Measurements from ENCODE around the gene CRLF1. TPM values are rescaled to one million over a fixed set of nuclear protein-coding genes. Genes with fewer than 3 reads are reported as not detected.
A peak's percentile ranks its signal among the peaks of the same experiment; 100 is the strongest.

The CRLF1 gene
- total and polyA plus RNA-seq, 2 donors (not counting 1 experiment from before 2014, with no cell fraction given): not detected

DNA sequence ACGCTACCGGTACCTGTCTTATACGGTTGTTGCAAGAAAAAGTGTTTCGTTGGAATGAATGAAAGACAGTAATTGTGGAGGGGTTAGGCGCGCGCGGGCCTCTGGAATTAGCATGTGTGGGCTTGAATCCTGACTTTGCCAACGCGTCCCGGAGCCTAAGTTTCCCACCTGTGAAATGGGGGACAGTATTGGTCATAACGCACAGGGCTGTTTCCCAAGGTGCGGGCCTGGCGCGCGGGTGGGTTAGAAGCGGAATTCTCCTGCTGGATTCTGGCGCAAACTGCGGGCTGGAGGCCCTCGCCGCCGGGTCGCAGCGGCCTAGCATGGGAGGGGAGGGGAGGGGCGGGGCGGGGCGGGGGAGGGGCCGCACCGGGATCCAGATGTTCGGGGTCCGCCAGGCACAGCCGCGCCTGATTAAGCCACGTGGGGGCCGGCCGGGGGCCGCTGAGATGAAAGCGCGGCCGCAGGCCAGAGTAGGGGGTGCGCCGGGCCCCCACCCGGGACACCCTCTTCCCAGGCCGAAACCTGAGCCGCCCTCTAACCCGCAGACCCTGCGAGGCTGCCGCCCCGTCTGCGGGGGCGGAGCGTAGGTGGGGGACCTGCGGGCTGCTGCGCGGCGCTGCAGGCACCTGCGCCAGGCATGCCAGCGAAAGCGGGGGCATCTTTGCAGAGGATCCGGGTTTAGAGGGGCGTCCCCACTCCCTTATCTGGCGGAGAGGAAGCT lies 4.9 kb upstream of the CRLF1 start:
- Histone ChIP-seq H3K27me3 (replicated peaks in 1 of 4; ENCODE audit: control extremely low read depth in 1 of 4, control insufficient read depth in 3 of 4, insufficient read depth in 4 of 4, low read length in 3 of 4) (peaks cover 0 to 88% (median 65%) of the 10 kb centered on the region in 4 experiments), H3K36me3 (replicated peaks in 1 of 2; ENCODE audit: control extremely low read depth in 1 of 2, control insufficient read depth in 1 of 2, extremely low read depth in 1 of 2, insufficient read depth in 2 of 2, low read length in 1 of 2) (no peaks in the 10 kb centered on the region), H3K79me2 (ENCODE audit: control insufficient read depth, insufficient read depth, low read length) (no peaks in the 10 kb centered on the region), H3K27ac (ENCODE audit: low read length in 2 of 2) (no peak overlapping the region), H3K4me2 (replicated peaks; ENCODE audit: low read depth, low read length, poor library complexity, severe bottlenecking) (peak overlapping the region; percentile 97), H2AFZ (ENCODE audit: insufficient read depth, low read depth, low read length, poor library complexity, severe bottlenecking) (peak overlapping the region; percentile 78), H3K9me3 (ENCODE audit: control extremely low read depth in 1 of 3, control insufficient read depth in 2 of 3, insufficient read depth in 1 of 3, low read length in 2 of 3) (peaks cover 0 to 26% (median 0%) of the 10 kb centered on the region in 3 donors), H4K20me1 (ENCODE audit: control insufficient read depth, insufficient read depth, low read length, poor library complexity, severe bottlenecking) (no peaks in the 10 kb centered on the region), H3K4me3 (ENCODE audit: control extremely low read depth in 1 of 5, extremely low read depth in 1 of 5, insufficient read depth in 1 of 5, low read depth in 2 of 5, low read length in 4 of 5) (peak overlapping the region in 4 of 5 experiments; percentile 20 to 61 (median 51)), H3K9ac (ENCODE audit: low read length) (peak overlapping the region; percentile 69), H3K4me1 (ENCODE audit: control insufficient read depth in 2 of 2, insufficient read depth in 2 of 2, low read length in 2 of 2) (peaks cover 38 to 51% of the 10 kb centered on the region in 2 donors)
- CTCF ChIA-PET: no interaction called here
- POLR2A ChIA-PET: interaction anchor here (0.6 kb wide), 1 partner anchor 81 kb away, joined by 5 read pairs; no protein-coding TSS in a partner anchor
- peak overlapping the region; percentile 85 for H3K4me3 Mint-ChIP-seq
- H3K4me1 Mint-ChIP-seq: peaks cover 37% of the 10 kb centered on the region
- no peak overlapping the region for H3K27ac Mint-ChIP-seq
- H3K9me3 Mint-ChIP-seq (ENCODE audit: insufficient read depth): no peaks in the 10 kb centered on the region
- H3K27me3 Mint-ChIP-seq: peaks cover 56% of the 10 kb centered on the region
- TF ChIP-seq EZH2 (IDR thresholded peaks at IDR 0.05; ENCODE audit: borderline replicate concordance, insufficient read depth, low read depth, low read length, poor library complexity, severe bottlenecking): no peak
- TF ChIP-seq, protein P1, sequence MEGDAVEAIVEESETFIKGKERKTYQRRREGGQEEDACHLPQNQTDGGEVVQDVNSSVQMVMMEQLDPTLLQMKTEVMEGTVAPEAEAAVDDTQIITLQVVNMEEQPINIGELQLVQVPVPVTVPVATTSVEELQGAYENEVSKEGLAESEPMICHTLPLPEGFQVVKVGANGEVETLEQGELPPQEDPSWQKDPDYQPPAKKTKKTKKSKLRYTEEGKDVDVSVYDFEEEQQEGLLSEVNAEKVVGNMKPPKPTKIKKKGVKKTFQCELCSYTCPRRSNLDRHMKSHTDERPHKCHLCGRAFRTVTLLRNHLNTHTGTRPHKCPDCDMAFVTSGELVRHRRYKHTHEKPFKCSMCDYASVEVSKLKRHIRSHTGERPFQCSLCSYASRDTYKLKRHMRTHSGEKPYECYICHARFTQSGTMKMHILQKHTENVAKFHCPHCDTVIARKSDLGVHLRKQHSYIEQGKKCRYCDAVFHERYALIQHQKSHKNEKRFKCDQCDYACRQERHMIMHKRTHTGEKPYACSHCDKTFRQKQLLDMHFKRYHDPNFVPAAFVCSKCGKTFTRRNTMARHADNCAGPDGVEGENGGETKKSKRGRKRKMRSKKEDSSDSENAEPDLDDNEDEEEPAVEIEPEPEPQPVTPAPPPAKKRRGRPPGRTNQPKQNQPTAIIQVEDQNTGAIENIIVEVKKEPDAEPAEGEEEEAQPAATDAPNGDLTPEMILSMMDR (IDR thresholded peaks at IDR 0.05): no peak
- intact Hi-C loops (cut with micrococcal nuclease): no loop called here
- DNase-seq (peak; percentile 63), ATAC-seq (ENCODE audit: low read depth) (peak; percentile 42)
- 1% methylated on average over 49 of the region's 62 CpGs for WGBS (ENCODE audit: insufficient coverage)

Measured in B cell (primary cell).